HCT116 (cell line): ENCODE results near the gene IPO11.

Experiments used
- CEBPB ChIP-seq: IDR thresholded peaks from 2 replicates; pipeline ENCODE4 v1.6.1; 2012; ENCODE audit warnings: low read depth
- REST ChIP-seq: IDR thresholded peaks from 2 replicates; pipeline ENCODE4 v1.6.1; 2012; ENCODE audit warnings: low read depth
- TF ChIP-seq, protein P1 (sequence below), 3 experiments: fragments of 200-600 bp in 1 of 3; sonication (generic) in 1 of 3; IDR thresholded peaks in 2 of 3; conservative IDR thresholded peaks in 1 of 3; 2 replicates each; pipeline ENCODE4 v1.5.1; 2012 to 2017; ENCODE audit warnings: low read depth in 2 of 3, low read length in 2 of 3, antibody characterized with exemption in 1 of 3, borderline replicate concordance in 1 of 3, control low read depth in 1 of 3, mild to moderate bottlenecking in 1 of 3, mixed read lengths in 1 of 3, mixed run types in 1 of 3, moderate library complexity in 1 of 3; ENCODE audit not compliant: insufficient read depth in 1 of 3

DNA sequence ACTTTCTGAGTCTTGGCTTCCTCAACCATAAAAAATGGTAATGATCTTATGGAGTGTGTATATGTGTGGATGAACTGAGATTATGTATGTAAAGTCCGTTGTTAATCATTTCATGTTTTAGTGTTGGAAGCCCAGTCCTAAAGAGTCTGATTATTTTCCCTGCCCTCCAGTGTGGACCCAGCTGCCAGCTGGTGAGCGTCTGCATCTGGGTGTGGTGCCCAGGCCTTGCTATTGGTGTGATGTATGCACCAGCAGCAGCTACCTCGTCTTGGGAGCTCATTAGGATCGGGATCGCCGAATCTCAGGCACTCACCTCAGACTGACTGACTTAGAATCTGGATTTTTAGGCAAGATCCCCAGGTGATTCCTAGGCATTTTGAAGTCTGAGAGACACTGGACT lies 229.9 kb downstream of the IPO11 start:
- TF ChIP-seq, protein P1, sequence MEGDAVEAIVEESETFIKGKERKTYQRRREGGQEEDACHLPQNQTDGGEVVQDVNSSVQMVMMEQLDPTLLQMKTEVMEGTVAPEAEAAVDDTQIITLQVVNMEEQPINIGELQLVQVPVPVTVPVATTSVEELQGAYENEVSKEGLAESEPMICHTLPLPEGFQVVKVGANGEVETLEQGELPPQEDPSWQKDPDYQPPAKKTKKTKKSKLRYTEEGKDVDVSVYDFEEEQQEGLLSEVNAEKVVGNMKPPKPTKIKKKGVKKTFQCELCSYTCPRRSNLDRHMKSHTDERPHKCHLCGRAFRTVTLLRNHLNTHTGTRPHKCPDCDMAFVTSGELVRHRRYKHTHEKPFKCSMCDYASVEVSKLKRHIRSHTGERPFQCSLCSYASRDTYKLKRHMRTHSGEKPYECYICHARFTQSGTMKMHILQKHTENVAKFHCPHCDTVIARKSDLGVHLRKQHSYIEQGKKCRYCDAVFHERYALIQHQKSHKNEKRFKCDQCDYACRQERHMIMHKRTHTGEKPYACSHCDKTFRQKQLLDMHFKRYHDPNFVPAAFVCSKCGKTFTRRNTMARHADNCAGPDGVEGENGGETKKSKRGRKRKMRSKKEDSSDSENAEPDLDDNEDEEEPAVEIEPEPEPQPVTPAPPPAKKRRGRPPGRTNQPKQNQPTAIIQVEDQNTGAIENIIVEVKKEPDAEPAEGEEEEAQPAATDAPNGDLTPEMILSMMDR (IDR thresholded peaks at IDR 0.05 in 2 of 3, conservative IDR thresholded peaks at IDR 0.05 in 1 of 3; ENCODE audit: borderline replicate concordance in 1 of 3, insufficient read depth in 1 of 3, low read depth in 2 of 3, low read length in 2 of 3), result no peak
- TF ChIP-seq REST (no peak), CEBPB (no peak)
